Mammary epithelial cell (primary cell): ENCODE results near the gene SHISA7.

ENCODE experiments used
- CTCF ChIP-seq, 2 donors: IDR thresholded peaks in 1 of 2; conservative IDR thresholded peaks in 1 of 2; 2 replicates each; pipeline ENCODE4 v1.5.1; 2011 to 2012; ENCODE audit warnings: inconsistent platforms in 2 of 2, low read length in 2 of 2, mild to moderate bottlenecking in 2 of 2, control low read depth in 1 of 2, low read depth in 1 of 2; ENCODE audit not compliant: insufficient read depth in 1 of 2; ENCODE audit errors: extremely low read depth in 1 of 2
- EZH2 ChIP-seq: IDR thresholded peaks from 2 replicates; pipeline ENCODE4 v1.6.1; 2012; ENCODE audit warnings: low read length, inconsistent platforms, borderline replicate concordance

GRCh38 chr19:55434356-55434919 is 8.7 kb downstream of the SHISA7 start:
- TF ChIP-seq CTCF (conservative IDR thresholded peaks at IDR 0.05 in 1 of 2, IDR thresholded peaks at IDR 0.05 in 1 of 2; ENCODE audit: extremely low read depth in 1 of 2, insufficient read depth in 1 of 2, low read depth in 1 of 2, low read length in 2 of 2) (no peak), EZH2 (no peak)
